Mucosa of stomach (tissue), 1 donor: ENCODE results near the gene SSBP3.

Source experiments
- H3K27me3 ChIP-seq: one replicate; pipeline ENCODE4 v1.7.0; 2013; ENCODE audit warnings: mild to moderate bottlenecking, low read length; ENCODE audit not compliant: control insufficient read depth, insufficient read depth
- H3K36me3 ChIP-seq: one replicate; pipeline ENCODE4 v1.7.0; 2013; ENCODE audit warnings: low read length; ENCODE audit not compliant: control insufficient read depth, insufficient read depth
- H3K4me1 ChIP-seq: one replicate; pipeline ENCODE4 v1.7.0; 2013; ENCODE audit warnings: mild to moderate bottlenecking, low read length; ENCODE audit not compliant: control insufficient read depth, insufficient read depth
- H3K4me3 ChIP-seq: one replicate; pipeline ENCODE4 v1.7.0; 2013; ENCODE audit warnings: low read length
- H3K9ac ChIP-seq: one replicate; pipeline ENCODE4 v1.7.0; 2013; ENCODE audit warnings: mild to moderate bottlenecking, low read length, moderate library complexity
- H3K9me3 ChIP-seq: one replicate; pipeline ENCODE4 v1.7.0; 2013; ENCODE audit warnings: mild to moderate bottlenecking, low read length, moderate library complexity; ENCODE audit not compliant: control insufficient read depth
- donor health status: Pancreatic carcinoma.

Gene SSBP3

GRCh38 chr1:54266195-54266594 lies 140.0 kb downstream of the SSBP3 start:
- no peak overlapping the region for H3K4me3 ChIP-seq
- no peaks in the 10 kb centered on the region for H3K36me3 ChIP-seq
- H3K9ac ChIP-seq: no peak overlapping the region
- no peaks in the 10 kb centered on the region for H3K27me3 ChIP-seq
- H3K9me3 ChIP-seq: no peaks in the 10 kb centered on the region
- H3K4me1 ChIP-seq: peaks cover 41% of the 10 kb centered on the region

GRCh38 chr1:54265659-54266058 lies 140.5 kb downstream of the SSBP3 start:
- H3K9me3 ChIP-seq: no peaks in the 10 kb centered on the region
- H3K4me3 ChIP-seq: no peak overlapping the region
- no peaks in the 10 kb centered on the region for H3K27me3 ChIP-seq
- H3K4me1 ChIP-seq: peaks cover 45% of the 10 kb centered on the region
- no peak overlapping the region for H3K9ac ChIP-seq
- no peaks in the 10 kb centered on the region for H3K36me3 ChIP-seq

- Histone ChIP-seq H3K4me1 (peaks cover 50% of the 10 kb centered on the region), H3K27me3 (no peaks in the 10 kb centered on the region), H3K9me3 (no peaks in the 10 kb centered on the region), H3K9ac (no peak overlapping the region), H3K4me3 (no peak overlapping the region), H3K36me3 (no peaks in the 10 kb centered on the region)
Observed at GRCh38 chr1:54265126-54265525, 141.1 kb downstream of the SSBP3 start.

GRCh38 chr1:54263601-54264226 lies 142.5 kb downstream of the SSBP3 start:
- no peaks in the 10 kb centered on the region for H3K36me3 ChIP-seq
- H3K4me3 ChIP-seq: no peak overlapping the region
- H3K9ac ChIP-seq: no peak overlapping the region
- peaks cover 44% of the 10 kb centered on the region for H3K4me1 ChIP-seq
- no peaks in the 10 kb centered on the region for H3K9me3 ChIP-seq
- H3K27me3 ChIP-seq: no peaks in the 10 kb centered on the region

- Histone ChIP-seq H3K9ac (no peak overlapping the region), H3K4me3 (no peak overlapping the region), H3K4me1 (peaks cover 44% of the 10 kb centered on the region), H3K27me3 (no peaks in the 10 kb centered on the region), H3K36me3 (no peaks in the 10 kb centered on the region), H3K9me3 (no peaks in the 10 kb centered on the region)
Observed at GRCh38 chr1:54262244-54262643, 143.9 kb downstream of the SSBP3 start.

GRCh38 chr1:54260810-54261209 lies 145.4 kb downstream of the SSBP3 start:
- Histone ChIP-seq H3K4me3 (no peak overlapping the region), H3K9me3 (no peaks in the 10 kb centered on the region), H3K4me1 (peaks cover 32% of the 10 kb centered on the region), H3K36me3 (no peaks in the 10 kb centered on the region), H3K9ac (no peak overlapping the region), H3K27me3 (no peaks in the 10 kb centered on the region)

GRCh38 chr1:54259546-54260140 lies 146.6 kb downstream of the SSBP3 start:
- H3K9ac ChIP-seq: no peak overlapping the region
- H3K9me3 ChIP-seq: no peaks in the 10 kb centered on the region
- H3K4me1 ChIP-seq: peaks cover 21% of the 10 kb centered on the region
- H3K4me3 ChIP-seq: no peak overlapping the region
- no peaks in the 10 kb centered on the region for H3K36me3 ChIP-seq
- H3K27me3 ChIP-seq: no peaks in the 10 kb centered on the region

GRCh38 chr1:54257876-54258275 lies 148.3 kb downstream of the SSBP3 start:
- peaks cover 13% of the 10 kb centered on the region for H3K4me1 ChIP-seq
- H3K36me3 ChIP-seq: no peaks in the 10 kb centered on the region
- no peak overlapping the region for H3K4me3 ChIP-seq
- no peaks in the 10 kb centered on the region for H3K27me3 ChIP-seq
- H3K9me3 ChIP-seq: no peaks in the 10 kb centered on the region
- no peak overlapping the region for H3K9ac ChIP-seq

GRCh38 chr1:54257346-54257620 lies 148.9 kb downstream of the SSBP3 start:
- H3K4me1 ChIP-seq: peaks cover 13% of the 10 kb centered on the region
- no peak overlapping the region for H3K4me3 ChIP-seq
- no peaks in the 10 kb centered on the region for H3K36me3 ChIP-seq
- no peaks in the 10 kb centered on the region for H3K9me3 ChIP-seq
- H3K27me3 ChIP-seq: no peaks in the 10 kb centered on the region
- H3K9ac ChIP-seq: no peak overlapping the region

- Histone ChIP-seq H3K4me1 (peaks cover 13% of the 10 kb centered on the region), H3K9ac (no peak overlapping the region), H3K36me3 (no peaks in the 10 kb centered on the region), H3K27me3 (no peaks in the 10 kb centered on the region), H3K9me3 (no peaks in the 10 kb centered on the region), H3K4me3 (no peak overlapping the region)
Observed at GRCh38 chr1:54256522-54257345, 149.5 kb downstream of the SSBP3 start.

- no peaks in the 10 kb centered on the region for H3K9me3 ChIP-seq
- H3K4me3 ChIP-seq: no peak overlapping the region
- H3K36me3 ChIP-seq: no peaks in the 10 kb centered on the region
- no peak overlapping the region for H3K9ac ChIP-seq
- peaks cover 4% of the 10 kb centered on the region for H3K4me1 ChIP-seq
- H3K27me3 ChIP-seq: no peaks in the 10 kb centered on the region
Observed at GRCh38 chr1:54255026-54255702, 151.0 kb downstream of the SSBP3 start.

- H3K9me3 ChIP-seq: no peaks in the 10 kb centered on the region
- H3K4me3 ChIP-seq: no peak overlapping the region
- H3K27me3 ChIP-seq: no peaks in the 10 kb centered on the region
- H3K36me3 ChIP-seq: no peaks in the 10 kb centered on the region
- H3K9ac ChIP-seq: no peak overlapping the region
- no peaks in the 10 kb centered on the region for H3K4me1 ChIP-seq
Observed at GRCh38 chr1:54254055-54254454, 152.1 kb downstream of the SSBP3 start.
